Measurements from ENCODE around the gene LTBP4.

DNA sequence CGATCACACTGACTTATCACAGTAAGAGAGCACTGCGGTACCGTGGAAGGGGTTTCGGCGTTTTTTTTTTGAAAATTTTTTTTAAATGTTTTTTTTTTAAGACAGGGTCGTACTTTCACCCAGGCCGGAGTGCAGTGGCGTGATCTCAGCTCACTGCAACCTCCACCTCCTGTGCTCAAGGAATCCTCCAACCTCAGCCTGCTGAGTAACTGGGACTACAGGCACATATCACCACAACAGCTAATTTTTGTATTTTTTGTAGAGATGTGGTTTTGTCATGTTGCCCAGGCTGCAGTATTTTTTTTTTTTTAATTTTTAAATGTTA is 19.0 kb downstream of the LTBP4 start:
- TF ChIP-seq, protein P1, sequence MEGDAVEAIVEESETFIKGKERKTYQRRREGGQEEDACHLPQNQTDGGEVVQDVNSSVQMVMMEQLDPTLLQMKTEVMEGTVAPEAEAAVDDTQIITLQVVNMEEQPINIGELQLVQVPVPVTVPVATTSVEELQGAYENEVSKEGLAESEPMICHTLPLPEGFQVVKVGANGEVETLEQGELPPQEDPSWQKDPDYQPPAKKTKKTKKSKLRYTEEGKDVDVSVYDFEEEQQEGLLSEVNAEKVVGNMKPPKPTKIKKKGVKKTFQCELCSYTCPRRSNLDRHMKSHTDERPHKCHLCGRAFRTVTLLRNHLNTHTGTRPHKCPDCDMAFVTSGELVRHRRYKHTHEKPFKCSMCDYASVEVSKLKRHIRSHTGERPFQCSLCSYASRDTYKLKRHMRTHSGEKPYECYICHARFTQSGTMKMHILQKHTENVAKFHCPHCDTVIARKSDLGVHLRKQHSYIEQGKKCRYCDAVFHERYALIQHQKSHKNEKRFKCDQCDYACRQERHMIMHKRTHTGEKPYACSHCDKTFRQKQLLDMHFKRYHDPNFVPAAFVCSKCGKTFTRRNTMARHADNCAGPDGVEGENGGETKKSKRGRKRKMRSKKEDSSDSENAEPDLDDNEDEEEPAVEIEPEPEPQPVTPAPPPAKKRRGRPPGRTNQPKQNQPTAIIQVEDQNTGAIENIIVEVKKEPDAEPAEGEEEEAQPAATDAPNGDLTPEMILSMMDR (IDR thresholded peaks at IDR 0.05): no peak
- no peak for TF ChIP-seq EZH2 (IDR thresholded peaks at IDR 0.05)
- no peak for TF ChIP-seq EZH2phosphoT487 (IDR thresholded peaks at IDR 0.05)
